Prostate gland (tissue), 2 donors: Measurements from ENCODE around the gene RASSF1.

ENCODE experiments used
- CTCF ChIP-seq, 4 experiments: fragments of 200-600 bp in 2 of 4; fragments of 450-650 bp in 2 of 4; sonication (generic) in 2 of 4; IDR thresholded peaks; 1 replicate in 3 of 4; 2 replicates in 1 of 4; pipeline ENCODE4 v1.5.1; 2016 to 2019; ENCODE audit warnings: antibody characterized with exemption in 4 of 4, mild to moderate bottlenecking in 2 of 4, moderate library complexity in 2 of 4
- POLR2A ChIP-seq: fragments of 450-650 bp; IDR thresholded peaks from one replicate; pipeline ENCODE4 v1.6.1; 2016; ENCODE audit warnings: antibody characterized with exemption, mild to moderate bottlenecking
- POLR2AphosphoS5 ChIP-seq: sonication (generic); formaldehyde crosslinking; IDR thresholded peaks from one replicate; pipeline ENCODE4 v1.6.1; 2017; ENCODE audit warnings: antibody characterized with exemption

DNA sequence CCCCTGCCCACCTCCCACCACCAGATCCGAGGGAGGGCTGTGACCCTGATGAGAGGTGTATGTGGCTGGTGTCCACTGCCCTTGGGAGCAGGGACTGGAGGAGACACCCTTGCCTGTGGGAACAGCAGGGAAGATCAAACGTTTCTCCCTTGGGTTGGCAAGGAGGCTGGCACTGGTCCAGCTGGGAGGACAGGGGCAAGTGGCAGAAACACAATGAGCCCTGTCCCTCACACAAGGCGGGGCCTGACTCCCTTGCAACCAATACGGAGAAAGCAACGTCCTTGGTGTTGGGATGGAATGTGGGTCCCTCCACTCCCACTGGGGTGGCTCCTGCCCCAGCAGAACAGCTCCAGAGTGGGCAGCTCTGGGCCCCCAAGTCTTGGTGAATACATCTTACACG is 23.3 kb downstream of the RASSF1 start:
- TF ChIP-seq POLR2A, result no peak
- TF ChIP-seq CTCF (IDR thresholded peaks at IDR 0.05), result no peak
- no peak for TF ChIP-seq POLR2AphosphoS5
